Measurements from ENCODE around the gene DTD1.

DTD1 gene

DNA sequence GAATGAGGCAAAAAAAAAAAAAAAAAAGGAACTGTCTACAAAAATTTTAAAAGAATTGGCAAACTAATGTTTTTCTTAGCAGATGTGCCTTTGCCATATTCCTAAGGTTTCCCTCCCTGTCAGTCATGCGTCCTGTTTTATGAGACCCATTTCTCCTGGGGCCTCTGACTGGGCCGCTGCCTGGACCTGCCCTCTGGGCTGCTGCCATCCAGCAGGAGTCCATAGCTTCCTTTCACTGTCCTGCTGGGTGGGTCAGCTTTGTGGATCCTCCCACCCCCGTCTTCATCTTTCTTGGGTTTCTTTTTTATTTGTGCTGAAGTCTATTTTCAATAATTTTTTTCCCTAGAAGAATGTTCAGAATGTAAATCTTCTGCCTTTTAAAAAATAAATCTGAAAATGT is 114.9 kb downstream of the DTD1 start:
- DNase-seq (ENCODE audit: low read depth, low spot score) = no peak

DNA sequence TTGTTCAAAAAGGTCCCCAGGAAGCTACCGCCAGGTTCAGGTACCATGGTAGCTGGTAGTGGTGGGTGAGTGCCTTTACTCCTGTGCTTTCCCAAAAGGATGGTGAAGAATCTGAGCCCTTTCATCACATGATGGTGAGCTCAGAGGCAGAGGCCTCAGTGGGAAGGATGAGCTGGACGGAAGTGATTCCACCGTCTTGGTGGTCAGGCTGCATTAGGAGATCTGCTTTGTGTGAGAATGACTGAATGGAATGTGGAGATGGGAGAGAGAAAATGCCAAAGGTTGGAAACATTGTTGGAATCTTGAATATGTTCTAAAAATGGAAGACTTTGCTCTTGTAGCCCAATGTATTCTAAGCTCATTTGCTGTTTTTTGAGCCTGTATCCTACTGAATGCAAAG is 117.6 kb downstream of the DTD1 start:
- DNase-seq (ENCODE audit: low read depth, low spot score) = no peak

DNA sequence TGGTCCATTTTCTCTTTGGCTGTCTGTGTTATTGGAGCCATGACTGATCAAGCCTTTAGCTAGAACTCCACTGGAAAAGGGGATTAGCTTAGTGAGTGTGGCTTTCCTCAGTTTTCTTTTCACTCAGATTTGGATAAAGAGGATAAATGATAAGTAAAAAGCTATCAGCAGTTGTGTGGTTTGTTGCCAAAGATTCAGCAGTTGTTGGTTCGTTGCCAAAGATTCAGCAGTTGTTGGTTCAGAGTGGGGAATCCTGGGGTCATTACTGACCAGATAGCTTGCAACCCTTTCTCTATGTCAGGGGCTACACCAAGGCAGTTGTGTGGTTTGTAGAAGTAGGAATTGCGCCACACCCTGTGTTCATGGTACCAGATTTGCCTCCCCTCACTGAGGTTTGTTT is 118.1 kb downstream of the DTD1 start:
- DNase-seq (ENCODE audit: low read depth, low spot score) = no peak

DNA sequence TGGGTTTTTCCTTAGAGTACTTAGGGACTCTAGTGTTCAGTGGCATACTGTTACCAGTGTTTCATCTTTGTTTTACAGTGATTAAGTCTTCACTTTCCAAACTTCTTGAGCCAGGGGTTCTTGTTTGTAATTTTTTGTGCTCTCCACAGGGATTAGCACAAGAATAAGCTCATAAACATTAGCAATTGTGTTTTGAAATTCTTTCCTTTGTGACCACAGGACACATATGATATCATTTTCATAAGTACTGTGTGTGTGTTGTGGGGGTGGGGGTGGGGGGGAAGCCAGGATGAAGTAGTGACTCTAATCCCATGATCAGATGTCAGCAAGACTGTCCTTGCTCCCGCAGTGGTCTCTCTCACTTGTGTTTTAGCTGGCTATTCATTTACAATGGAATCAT is 124.3 kb downstream of the DTD1 start:
- no peak for DNase-seq (ENCODE audit: low read depth, low spot score)

DNA sequence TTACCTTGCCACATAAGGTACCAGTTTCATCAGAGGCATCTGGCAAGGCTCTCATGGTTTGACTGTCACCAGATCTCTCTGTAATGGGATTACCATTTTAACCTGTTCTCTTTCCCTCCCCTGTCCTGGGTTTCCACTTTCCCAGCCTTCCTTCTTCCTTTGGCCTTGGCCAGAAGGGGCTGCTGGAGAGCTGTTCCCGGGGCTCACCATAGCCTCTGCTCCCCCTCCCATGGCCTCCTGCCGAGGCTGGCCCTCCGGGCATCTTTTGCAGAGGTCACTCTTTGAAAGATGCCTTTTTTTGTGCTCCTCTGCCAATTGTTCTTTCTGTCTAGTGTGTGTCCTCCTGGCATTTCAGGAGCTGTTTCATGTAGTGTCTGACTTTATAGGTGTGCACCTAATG is 125.0 kb downstream of the DTD1 start:
- DNase-seq (ENCODE audit: low read depth, low spot score) = no peak

DNA sequence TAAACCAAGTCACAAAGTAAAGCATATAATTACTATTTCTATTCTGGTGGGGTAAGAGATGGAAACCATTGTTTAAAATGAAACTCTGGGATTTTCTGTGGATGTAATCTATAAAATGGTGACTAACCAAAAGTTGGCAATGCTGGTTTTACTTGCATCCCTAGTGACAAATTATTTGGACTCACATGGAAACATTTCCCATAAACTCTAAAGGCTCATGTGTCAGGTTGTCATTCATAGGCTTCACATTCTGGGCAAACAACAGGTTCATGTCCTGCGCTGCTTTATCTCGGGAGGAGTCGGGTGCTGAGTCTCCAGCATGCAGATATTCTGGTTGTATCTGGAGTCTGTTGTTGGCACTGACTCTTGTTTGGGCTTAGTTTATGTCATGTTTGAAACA is 127.7 kb downstream of the DTD1 start:
- no peak for DNase-seq (ENCODE audit: low read depth, low spot score)

DNA sequence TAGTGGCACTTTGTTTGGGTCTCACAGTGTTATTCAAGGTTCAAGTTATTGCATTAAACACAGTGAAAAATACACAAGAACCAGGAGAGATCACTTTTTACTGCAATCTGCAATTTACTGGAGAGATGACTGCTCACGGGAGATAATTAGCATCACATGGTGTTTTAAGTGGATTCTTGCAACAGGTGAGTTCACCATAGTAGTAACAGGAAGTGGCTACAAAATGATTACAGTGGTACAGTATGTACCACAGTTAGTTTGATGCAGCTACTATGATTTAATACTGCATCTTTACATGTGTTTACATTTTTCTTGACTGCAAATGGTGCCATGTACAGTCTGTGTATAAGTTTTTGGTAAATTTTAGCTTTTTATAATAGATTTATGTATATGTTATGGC is 129.2 kb downstream of the DTD1 start:
- no peak for DNase-seq (ENCODE audit: low read depth, low spot score)

DNA sequence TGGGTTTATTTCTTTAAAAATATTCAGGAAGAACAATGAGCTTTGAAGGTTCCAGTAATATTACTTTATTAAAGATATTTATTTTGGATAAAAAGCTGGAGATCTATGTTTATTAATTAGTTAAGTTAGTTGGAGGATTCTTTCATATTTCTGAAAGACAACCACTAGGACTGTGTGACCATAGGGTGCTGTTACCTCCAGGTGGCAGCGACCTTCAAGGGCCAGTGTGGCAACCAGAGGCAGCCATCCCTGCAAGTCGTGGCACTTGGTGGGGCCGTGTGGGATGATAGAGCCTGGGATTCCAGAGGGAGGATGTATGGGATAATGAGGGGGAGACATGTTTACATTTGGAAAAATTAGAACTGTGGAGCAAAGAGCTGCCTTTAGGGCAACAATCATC is 130.3 kb downstream of the DTD1 start:
- no peak for DNase-seq (ENCODE audit: low read depth, low spot score)

DNA sequence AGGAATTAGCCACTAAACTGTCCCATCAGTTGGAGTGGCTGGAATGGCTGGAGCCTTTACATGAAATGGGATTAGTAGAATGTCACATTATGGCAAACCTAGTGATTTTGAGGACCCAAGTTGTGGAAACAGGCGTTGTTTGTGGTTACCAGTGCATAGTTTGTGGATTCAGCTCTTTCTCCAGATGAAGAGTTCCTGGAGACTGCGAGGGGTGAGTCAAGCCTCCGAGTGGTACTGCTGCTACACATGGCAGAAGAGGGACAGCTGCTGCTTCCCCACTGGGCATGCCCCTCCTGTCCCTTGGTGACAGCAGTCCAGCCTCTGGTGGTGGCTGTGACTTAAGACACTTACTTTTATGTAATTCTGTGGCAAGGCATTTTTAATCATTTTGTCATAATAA is 131.6 kb downstream of the DTD1 start:
- no peak for DNase-seq (ENCODE audit: low read depth, low spot score)

DNA sequence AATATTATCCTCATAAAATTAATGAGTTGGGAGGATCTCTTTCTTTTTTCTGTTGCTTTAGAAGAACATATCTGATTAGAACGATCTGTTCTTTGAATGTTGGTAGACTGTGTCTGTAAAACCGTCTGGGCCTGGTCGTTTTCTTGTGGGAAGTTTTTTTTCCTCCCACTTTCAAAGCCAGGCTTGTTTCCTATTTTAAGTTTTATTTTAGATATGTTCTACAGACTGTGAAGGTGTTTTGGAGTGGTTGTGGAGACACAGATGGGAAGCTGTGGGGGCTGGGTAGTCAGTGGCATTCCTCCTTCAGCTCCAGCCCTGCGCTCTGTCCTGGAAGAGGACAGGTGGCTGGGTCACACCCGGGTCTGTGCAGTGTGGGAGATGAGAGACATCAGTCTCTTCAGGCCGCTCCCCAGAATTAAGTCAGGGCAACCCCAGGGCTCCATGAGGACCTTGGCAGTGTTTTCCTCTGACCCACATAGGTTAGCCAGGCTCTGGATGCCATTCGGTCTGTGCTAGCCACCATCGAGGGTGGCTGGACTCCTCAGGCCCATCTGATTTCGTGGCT is 133.8 kb downstream of the DTD1 start:
- no peak for DNase-seq (ENCODE audit: low read depth, low spot score)

DNA sequence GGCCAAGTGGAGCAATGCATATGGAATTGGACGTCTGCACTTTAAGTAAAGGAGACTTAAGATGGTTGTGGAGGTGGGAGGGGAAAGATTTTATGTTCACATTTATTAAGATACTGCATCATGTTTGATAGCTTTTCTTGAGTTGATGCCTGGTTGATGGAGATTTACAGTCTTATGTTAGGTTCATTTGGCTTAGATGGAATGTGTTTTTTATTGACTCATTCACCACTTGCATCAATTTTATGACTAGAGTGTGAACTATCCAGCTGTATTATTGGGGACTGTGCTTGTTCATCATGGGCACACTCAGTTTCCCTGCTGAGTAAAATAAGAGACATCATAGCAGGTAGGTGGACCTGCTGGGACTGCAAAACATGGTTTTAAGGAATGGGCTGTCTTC is 134.5 kb downstream of the DTD1 start:
- DNase-seq (ENCODE audit: low read depth, low spot score) = no peak

DNA sequence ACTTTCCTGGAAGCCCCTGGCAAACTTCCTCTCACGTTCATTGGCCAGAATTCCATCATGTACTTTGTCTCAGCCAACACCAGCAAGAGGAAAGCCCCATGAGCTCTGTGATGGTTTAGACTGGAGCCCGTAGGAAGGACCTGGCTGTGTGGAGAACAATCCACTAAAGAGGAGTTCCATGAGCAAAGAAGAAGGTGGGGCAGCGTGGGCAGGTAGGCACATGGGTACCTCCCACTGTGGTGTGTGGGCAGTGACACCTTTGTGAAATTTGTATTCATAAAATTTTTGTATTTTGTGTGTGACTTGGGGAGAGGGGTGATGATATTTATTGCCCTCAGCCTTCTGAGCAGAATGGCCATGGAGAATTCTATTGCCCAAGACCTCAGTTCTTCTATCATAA is 136.2 kb downstream of the DTD1 start:
- no peak for DNase-seq (ENCODE audit: low read depth, low spot score)

DNA sequence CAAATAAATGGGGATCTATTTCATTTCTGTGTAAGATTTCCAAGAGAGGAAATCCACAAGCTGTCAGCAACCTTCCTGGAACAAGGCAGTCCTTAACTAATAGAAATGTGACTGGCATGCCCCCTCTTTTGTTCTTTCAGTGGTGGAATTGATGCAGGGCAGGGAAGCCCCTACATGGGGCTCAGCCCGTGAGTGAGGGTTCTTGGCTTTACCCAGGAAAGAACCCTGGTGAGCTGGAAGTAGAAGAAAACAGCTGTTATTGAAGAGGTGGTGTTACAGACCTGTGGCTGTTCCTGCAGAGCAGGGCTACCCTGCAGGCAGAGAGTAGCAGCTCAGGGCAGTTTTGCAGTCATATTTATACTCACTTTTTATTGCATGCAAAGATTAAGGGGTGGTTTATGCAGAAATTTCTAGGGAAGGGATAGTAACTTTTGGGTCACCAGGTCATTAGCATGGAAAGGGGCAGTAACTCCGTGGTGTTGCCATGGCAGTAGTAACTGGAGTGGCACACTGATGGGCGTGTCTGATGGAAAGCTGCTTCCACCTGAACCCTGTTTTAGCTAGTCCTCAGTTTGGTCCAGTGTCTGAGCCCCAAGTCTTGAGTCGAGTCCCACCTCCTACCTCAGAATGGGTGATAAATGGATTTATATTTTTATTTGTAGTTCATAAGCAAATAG is 137.1 kb downstream of the DTD1 start:
- DNase-seq (ENCODE audit: low read depth, low spot score) = no peak

DNA sequence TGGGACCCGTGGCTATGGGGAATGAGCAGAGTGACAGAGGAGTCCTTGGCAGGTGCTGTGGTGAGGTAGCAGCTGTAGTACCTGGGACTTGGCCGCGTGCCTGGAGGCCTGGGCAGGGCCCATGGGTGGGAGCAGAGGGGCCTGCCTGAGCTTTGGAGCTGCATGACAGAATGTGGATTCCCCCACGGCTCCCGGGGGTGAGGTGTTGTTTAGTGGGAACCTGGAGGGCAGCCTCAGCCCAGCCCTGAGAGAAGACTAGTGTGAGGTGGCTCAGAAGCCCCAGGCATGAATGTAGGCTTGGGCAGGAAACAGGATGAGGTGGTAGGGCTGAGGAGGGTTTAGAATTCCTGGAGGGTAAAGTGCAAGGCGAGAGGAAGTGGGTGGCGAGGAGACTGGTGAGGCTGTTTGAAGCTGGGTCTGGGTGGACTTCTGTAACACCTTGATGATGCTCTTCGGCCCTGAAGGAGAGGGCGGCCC is 139.2 kb downstream of the DTD1 start:
- no peak for DNase-seq (ENCODE audit: low read depth, low spot score)

DNA sequence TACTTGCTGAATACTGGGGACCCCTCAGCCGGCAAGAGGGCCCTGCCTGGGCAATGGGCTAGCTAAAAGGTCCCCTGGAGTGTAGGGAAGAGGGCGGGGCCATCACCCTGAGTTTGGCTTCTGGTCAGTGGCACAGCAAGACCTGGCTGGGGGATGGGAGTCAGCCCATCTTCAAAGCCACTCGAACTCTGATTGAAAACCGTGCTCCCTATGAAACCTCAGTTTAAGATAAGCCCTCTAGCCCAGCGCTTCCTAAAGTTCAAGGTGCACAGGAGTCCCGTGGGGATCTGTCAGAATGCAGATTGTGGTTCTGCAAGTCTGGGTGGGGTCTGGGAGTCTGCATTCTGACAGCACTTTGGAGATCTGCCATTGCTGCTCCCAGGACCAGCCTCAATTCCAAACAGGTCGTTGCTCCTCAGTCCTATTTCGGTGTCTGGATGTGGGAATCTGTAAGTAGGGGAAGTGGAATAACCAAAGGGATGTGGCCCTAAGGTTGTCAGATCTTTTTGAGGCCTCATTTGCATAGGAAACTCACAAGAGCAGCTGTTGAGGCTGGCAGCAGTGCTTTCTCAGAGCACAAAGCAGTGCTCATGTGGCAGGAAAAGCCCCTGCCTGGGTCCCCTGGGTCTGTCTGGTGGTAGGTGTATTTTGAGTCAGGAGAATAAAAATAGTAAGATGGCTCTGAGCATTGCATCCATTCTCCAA is 140.5 kb downstream of the DTD1 start:
- no peak for DNase-seq (ENCODE audit: low read depth, low spot score)

DNA sequence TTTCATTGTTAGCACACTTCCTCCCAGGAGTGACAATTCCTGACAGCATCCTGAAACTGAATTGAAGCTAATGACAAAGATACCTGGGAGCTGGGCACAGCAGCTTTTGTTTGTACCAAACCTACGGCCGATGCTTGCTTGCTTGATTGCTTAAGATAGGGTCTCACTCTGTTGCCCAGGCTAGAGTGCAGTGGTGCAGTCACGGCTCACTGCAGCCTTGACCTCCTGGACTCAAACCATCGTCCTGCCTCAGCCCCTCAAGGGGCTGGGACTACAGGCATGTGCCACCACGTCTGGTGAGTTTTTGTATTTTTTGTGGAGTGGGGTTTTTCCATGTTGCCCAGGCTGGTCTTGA is 141.0 kb downstream of the DTD1 start:
- no peak for DNase-seq (ENCODE audit: low read depth, low spot score)

DNA sequence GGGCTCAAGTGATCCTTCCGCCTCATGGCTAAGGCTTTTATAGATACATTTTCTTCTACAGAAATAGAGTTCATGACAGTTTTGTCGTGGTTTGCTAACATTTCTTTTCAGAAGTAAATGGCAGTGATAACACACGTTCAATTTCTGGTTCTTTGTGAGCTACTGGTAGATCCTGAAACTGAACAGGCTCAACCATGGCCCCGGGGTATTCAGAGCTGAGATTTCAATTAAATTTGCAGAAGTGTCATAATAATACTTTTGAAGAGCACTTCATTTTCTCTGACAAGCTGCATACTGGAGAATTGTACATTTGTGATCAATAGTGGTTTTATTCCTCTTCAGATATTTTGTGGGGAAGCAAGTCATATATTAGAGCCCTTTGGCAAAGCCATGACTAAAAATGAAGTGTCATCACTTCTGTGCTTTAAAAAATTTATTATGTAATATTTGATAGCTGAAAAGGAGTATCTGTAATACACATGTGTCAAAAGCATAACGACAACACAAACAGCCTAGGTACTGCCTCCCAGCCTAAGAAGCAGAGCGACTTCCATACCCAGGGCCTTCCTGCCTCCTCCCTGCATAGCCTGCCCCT is 141.5 kb downstream of the DTD1 start:
- no peak for DNase-seq (ENCODE audit: low read depth, low spot score)

DNA sequence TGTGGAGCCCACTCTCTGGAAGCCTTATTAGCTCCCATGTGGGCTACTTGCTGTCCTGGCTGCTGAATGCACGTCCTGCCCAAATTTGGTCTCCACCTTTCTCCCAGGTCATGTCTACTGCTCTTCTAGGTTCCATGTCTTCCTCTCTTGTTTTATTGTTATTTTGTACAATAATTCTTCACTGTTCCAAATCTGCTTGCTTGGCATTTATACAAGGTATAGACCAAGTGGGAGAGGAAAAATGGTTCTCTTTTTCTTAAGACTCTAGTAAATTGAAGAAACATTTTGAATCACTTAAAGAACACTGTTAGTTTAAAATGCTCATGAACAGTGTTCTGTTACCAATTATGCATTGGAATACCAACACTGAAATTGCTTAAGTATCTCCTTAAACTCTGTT is 144.1 kb downstream of the DTD1 start:
- no peak for DNase-seq (ENCODE audit: low read depth, low spot score)

DNA sequence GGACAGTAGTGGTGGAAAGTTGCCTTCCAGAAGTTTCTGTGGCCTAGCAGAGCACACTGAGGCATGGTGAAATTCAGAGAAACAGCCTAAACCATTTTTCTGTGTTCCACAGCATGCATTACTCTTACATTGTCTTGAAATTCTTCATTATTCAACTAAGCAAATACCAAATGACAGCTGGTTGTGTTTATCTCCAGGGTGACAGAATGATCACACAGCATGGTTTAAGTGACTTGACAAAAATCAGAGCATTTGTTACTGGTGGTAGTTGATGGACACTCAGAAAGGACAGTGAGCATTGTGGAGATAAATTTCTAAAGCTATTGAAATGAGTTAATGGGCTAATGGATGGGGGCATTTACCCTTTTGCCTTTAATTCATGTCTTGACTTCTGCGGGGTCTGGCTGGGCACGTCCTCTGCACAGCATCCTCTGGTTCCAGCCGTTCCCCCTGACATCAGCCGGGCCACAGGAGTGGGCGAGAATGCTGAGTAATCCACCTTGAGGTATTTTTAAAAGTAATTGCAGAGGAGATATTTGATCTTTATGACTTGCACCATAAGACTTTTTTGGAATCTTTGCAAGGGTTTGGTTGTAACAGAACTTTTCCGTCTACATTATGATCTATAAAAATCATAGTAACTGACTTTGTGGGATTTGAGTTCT is 146.8 kb downstream of the DTD1 start:
- no peak for DNase-seq (ENCODE audit: low read depth, low spot score)

DNA sequence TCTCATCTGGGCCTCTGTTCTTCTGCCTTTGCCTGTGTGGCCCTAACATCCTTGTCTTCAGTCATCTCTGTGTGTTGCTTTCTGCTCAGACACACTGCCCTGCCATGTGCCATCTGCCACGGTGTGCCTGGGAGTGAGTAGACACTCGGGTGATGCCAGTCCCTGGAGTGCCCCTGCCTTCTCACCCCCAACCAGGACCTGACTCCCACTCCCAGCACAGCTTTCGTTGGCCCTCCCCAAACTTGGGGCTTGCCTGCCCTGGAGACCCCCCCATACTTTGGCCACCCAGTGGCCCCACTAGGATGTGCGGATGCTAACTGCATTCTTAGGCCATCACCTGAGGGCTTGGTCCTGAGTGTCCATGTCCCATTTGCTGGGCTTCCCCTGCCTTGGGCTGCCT is 149.3 kb downstream of the DTD1 start:
- DNase-seq (ENCODE audit: low read depth, low spot score) = no peak

DNA sequence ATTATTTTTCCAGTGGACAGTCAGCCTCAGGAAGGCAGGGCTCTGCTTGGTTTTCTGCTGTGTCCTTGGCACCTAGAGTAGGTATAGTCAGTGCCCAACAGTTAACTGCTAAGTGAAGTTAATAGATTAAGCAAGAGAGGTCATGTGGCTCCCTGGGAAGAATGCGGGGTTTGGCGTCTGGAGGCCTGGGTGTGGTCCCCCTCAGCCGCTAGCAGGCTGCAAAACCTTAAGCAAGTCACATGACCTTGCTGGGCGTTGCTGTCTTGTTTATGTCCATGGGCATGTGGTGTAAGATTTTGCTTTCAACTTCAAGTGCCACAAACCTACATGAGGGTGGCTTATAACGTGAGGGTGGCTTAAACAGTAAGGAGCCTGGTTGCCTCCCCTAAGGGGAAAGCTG is 150.2 kb downstream of the DTD1 start:
- DNase-seq (ENCODE audit: low read depth, low spot score) = no peak

DNA sequence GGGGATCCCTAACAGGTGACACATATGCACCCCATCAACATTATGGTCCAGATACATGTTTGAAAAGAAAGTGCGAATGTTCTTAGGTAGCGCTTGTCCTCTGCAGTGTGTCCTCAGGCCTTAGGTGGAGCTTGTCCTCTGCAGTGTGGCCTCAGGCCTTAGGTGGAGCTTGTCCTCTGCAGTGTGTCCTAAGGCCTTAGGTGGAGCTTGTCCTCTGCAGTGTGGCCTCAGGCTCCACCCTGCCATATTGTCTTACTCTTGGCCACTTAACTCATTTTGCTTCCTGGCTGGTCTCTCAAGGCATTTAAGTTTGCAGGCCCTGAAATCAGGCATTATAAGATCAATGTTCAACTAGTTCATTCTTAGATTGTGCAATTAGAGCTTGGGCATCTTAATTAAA is 151.0 kb downstream of the DTD1 start:
- DNase-seq (ENCODE audit: low read depth, low spot score) = no peak
